BLaER1 treated with 17β-estradiol and CSF1 and Interleukin-3, amounts not matched to agents 10 nM and 100 nM (cell line): ENCODE results near the gene TMEM163.

ENCODE experiments used
- H3K27ac ChIP-seq, 11 experiments: shearing (Covaris generic); formaldehyde crosslinking; 2 replicates each; pipeline ENCODE4 v1.8.1; 2022
- H3K27me3 ChIP-seq, 11 experiments: shearing (Covaris generic); formaldehyde crosslinking; 2 replicates each; pipeline ENCODE4 v1.8.1; 2022
- H3K36me3 ChIP-seq, 11 experiments: shearing (Covaris generic); formaldehyde crosslinking; 2 replicates each; pipeline ENCODE4 v1.8.1; 2022
- H3K4me1 ChIP-seq, 10 experiments: shearing (Covaris generic); formaldehyde crosslinking; 2 replicates each; pipeline ENCODE4 v1.8.1; 2022
- H3K4me2 ChIP-seq, 11 experiments: shearing (Covaris generic); formaldehyde crosslinking; 2 replicates each; pipeline ENCODE4 v1.8.1; 2022
- H3K4me3 ChIP-seq, 10 experiments: shearing (Covaris generic); formaldehyde crosslinking; 2 replicates each; pipeline ENCODE4 v1.8.1; 2022
- H3K9ac ChIP-seq, 11 experiments: shearing (Covaris generic); formaldehyde crosslinking; 2 replicates each; pipeline ENCODE4 v1.8.1; 2022
- H3K9me3 ChIP-seq, 11 experiments: shearing (Covaris generic); formaldehyde crosslinking; replicated peaks in 1 of 11; 2 replicates each; pipeline ENCODE4 v1.8.1; 2022
- H4K20me1 ChIP-seq, 11 experiments: shearing (Covaris generic); formaldehyde crosslinking; 2 replicates each; pipeline ENCODE4 v1.8.1; 2022
- Cebpa-rat ChIP-seq, 11 experiments: shearing (Covaris generic); IDR thresholded peaks; 2 replicates each; pipeline ENCODE4 v1.8.1; 2022

The TMEM163 gene

GRCh38 chr2:134693359-134694330, 25.2 kb downstream of the TMEM163 start:
- no peak overlapping the region for H3K27ac ChIP-seq
- no peaks in the 10 kb centered on the region for H3K27me3 ChIP-seq
- peaks cover 0 to 5% (median 0%) of the 10 kb centered on the region in 10 experiments; a peak in 2 of 20 replicates for H3K4me1 ChIP-seq
- no peaks in the 10 kb centered on the region for H3K36me3 ChIP-seq
- H3K9me3 ChIP-seq, result no peaks in the 10 kb centered on the region
- H3K4me2 ChIP-seq, result no peak overlapping the region
- no peak for TF ChIP-seq Cebpa-rat (IDR thresholded peaks at IDR 0.05)
- no peaks in the 10 kb centered on the region for H4K20me1 ChIP-seq
- no peak overlapping the region for H3K9ac ChIP-seq
- no peak overlapping the region for H3K4me3 ChIP-seq

GRCh38 chr2:134692499-134692898, 26.3 kb downstream of the TMEM163 start:
- Histone ChIP-seq H3K4me2 (no peak overlapping the region), H3K9me3 (no peaks in the 10 kb centered on the region), H3K27ac (no peak overlapping the region), H3K36me3 (no peaks in the 10 kb centered on the region), H3K9ac (no peak overlapping the region), H3K4me1 (peaks cover 0 to 5% (median 0%) of the 10 kb centered on the region in 10 experiments; a peak in 2 of 20 replicates), H4K20me1 (no peaks in the 10 kb centered on the region), H3K27me3 (no peaks in the 10 kb centered on the region), H3K4me3 (no peak overlapping the region)
- TF ChIP-seq Cebpa-rat (IDR thresholded peaks at IDR 0.05), result no peak

GRCh38 chr2:134690629-134691215, 28.1 kb downstream of the TMEM163 start:
- Histone ChIP-seq H3K4me3 (no peak overlapping the region), H3K4me2 (no peak overlapping the region), H4K20me1 (no peaks in the 10 kb centered on the region), H3K36me3 (no peaks in the 10 kb centered on the region), H3K27me3 (no peaks in the 10 kb centered on the region), H3K9me3 (no peaks in the 10 kb centered on the region), H3K27ac (no peak overlapping the region), H3K4me1 (peaks cover 0 to 5% (median 0%) of the 10 kb centered on the region in 10 experiments; a peak in 2 of 20 replicates), H3K9ac (no peak overlapping the region)
- TF ChIP-seq Cebpa-rat (IDR thresholded peaks at IDR 0.05), result no peak

- Histone ChIP-seq H3K4me3 (no peak overlapping the region), H3K4me1 (peaks cover 0 to 5% (median 0%) of the 10 kb centered on the region in 10 experiments; a peak in 2 of 20 replicates), H3K9ac (no peak overlapping the region), H3K27ac (no peak overlapping the region), H3K27me3 (no peaks in the 10 kb centered on the region), H4K20me1 (no peaks in the 10 kb centered on the region), H3K36me3 (no peaks in the 10 kb centered on the region), H3K4me2 (no peak overlapping the region), H3K9me3 (no peaks in the 10 kb centered on the region)
- TF ChIP-seq Cebpa-rat (IDR thresholded peaks at IDR 0.05), result no peak
Measured at GRCh38 chr2:134689315-134689714, 29.5 kb downstream of the TMEM163 start.

- H3K4me3 ChIP-seq, result no peak overlapping the region
Measured at GRCh38 chr2:134685967-134686366, 32.8 kb downstream of the TMEM163 start.

GRCh38 chr2:134683561-134684112, 35.2 kb downstream of the TMEM163 start:
- Histone ChIP-seq H3K27ac (no peak overlapping the region), H3K4me2 (no peak overlapping the region)

More at GRCh38 chr2:134685967-134686366, 32.8 kb downstream of the TMEM163 start:
- TF ChIP-seq Cebpa-rat (IDR thresholded peaks at IDR 0.05), result no peak
- no peak overlapping the region for H3K9ac ChIP-seq
- no peaks in the 10 kb centered on the region for H4K20me1 ChIP-seq
- no peaks in the 10 kb centered on the region for H3K9me3 ChIP-seq
- no peaks in the 10 kb centered on the region for H3K36me3 ChIP-seq
- H3K4me1 ChIP-seq, result peaks cover 0 to 5% (median 0%) of the 10 kb centered on the region in 10 experiments; a peak in 2 of 20 replicates
- H3K27me3 ChIP-seq, result no peaks in the 10 kb centered on the region
- no peak overlapping the region for H3K27ac ChIP-seq
- H3K4me2 ChIP-seq, result no peak overlapping the region

GRCh38 chr2:134682726-134683125, 36.1 kb downstream of the TMEM163 start:
- H3K27me3 ChIP-seq, result no peaks in the 10 kb centered on the region
- TF ChIP-seq Cebpa-rat (IDR thresholded peaks at IDR 0.05), result no peak
- H4K20me1 ChIP-seq, result no peaks in the 10 kb centered on the region
- no peak overlapping the region for H3K4me3 ChIP-seq
- peaks cover 7 to 22% (median 16%) of the 10 kb centered on the region in 10 experiments; a peak in 17 of 20 replicates for H3K4me1 ChIP-seq
- no peak overlapping the region for H3K9ac ChIP-seq
- H3K4me2 ChIP-seq, result no peak overlapping the region
- no peaks in the 10 kb centered on the region for H3K9me3 ChIP-seq
- no peak overlapping the region for H3K27ac ChIP-seq
- no peaks in the 10 kb centered on the region for H3K36me3 ChIP-seq

More at GRCh38 chr2:134683561-134684112, 35.2 kb downstream of the TMEM163 start:
- no peak for TF ChIP-seq Cebpa-rat (IDR thresholded peaks at IDR 0.05)
- no peaks in the 10 kb centered on the region for H3K9me3 ChIP-seq
- no peak overlapping the region for H3K4me3 ChIP-seq
- no peaks in the 10 kb centered on the region for H3K36me3 ChIP-seq
- H3K27me3 ChIP-seq, result no peaks in the 10 kb centered on the region
- no peak overlapping the region for H3K9ac ChIP-seq
- no peaks in the 10 kb centered on the region for H4K20me1 ChIP-seq
- H3K4me1 ChIP-seq, result peaks cover 0 to 14% (median 10%) of the 10 kb centered on the region in 10 experiments; a peak in 13 of 20 replicates

GRCh38 chr2:134681201-134681600, 37.6 kb downstream of the TMEM163 start:
- peaks cover 13 to 36% (median 27%) of the 10 kb centered on the region in 10 experiments for H3K4me1 ChIP-seq
- H3K9me3 ChIP-seq, result no peaks in the 10 kb centered on the region
- H3K36me3 ChIP-seq, result no peaks in the 10 kb centered on the region
- no peak overlapping the region for H3K9ac ChIP-seq
- TF ChIP-seq Cebpa-rat (IDR thresholded peaks at IDR 0.05), result no peak
- no peak overlapping the region for H3K4me2 ChIP-seq
- H3K4me3 ChIP-seq, result no peak overlapping the region
- no peaks in the 10 kb centered on the region for H3K27me3 ChIP-seq
- H3K27ac ChIP-seq, result no peak overlapping the region
- H4K20me1 ChIP-seq, result no peaks in the 10 kb centered on the region

GRCh38 chr2:134679745-134680144, 39.1 kb downstream of the TMEM163 start:
- H3K9ac ChIP-seq, result no peak overlapping the region
- no peaks in the 10 kb centered on the region for H3K36me3 ChIP-seq

More at GRCh38 chr2:134679745-134680144, 39.1 kb downstream of the TMEM163 start:
- no peak overlapping the region for H3K27ac ChIP-seq
- H3K4me1 ChIP-seq, result peaks cover 13 to 49% (median 33%) of the 10 kb centered on the region in 10 experiments
- no peak overlapping the region for H3K4me3 ChIP-seq
- H3K4me2 ChIP-seq, result peak overlapping the region in 8 of 11 experiments; percentile 38 to 53 (median 51); a peak in 13 of 22 replicates
- no peaks in the 10 kb centered on the region for H3K9me3 ChIP-seq
- TF ChIP-seq Cebpa-rat (IDR thresholded peaks at IDR 0.05), result no peak
- no peaks in the 10 kb centered on the region for H4K20me1 ChIP-seq
- no peaks in the 10 kb centered on the region for H3K27me3 ChIP-seq
